GM04503 (cell line): Measurements from ENCODE around the gene KIAA1328.
"Not testable (repeated sequence)": the region's sequence is repeated elsewhere in the genome, so short reads cannot be mapped to it uniquely, and the experiment has no call there.

Experiments used
- DNase-seq: peaks from one replicate; pipeline ENCODE4 v3.0.0-alpha.2; 2012; ENCODE audit warnings: low read depth

Gene KIAA1328

DNA sequence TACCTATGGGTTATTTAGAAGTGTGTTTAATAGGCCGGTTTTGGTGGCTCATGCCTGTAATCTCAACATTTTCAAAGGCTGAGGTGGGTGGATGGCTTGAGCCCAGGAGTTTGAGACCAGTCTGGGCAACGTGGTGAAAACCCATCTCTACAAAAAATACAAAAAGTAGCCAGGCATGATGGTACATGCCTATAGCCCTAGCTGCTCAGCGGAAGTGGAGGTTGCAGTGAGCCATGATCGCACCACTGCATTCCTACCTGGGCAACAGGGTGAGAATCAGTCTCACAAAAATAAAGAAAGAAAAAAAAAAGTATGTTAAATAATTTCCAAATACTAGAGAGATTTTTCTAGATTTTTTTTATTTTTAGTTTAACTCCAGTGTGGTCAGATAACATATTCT lies 316.0 kb downstream of the KIAA1328 start:
- no peak for DNase-seq

DNA sequence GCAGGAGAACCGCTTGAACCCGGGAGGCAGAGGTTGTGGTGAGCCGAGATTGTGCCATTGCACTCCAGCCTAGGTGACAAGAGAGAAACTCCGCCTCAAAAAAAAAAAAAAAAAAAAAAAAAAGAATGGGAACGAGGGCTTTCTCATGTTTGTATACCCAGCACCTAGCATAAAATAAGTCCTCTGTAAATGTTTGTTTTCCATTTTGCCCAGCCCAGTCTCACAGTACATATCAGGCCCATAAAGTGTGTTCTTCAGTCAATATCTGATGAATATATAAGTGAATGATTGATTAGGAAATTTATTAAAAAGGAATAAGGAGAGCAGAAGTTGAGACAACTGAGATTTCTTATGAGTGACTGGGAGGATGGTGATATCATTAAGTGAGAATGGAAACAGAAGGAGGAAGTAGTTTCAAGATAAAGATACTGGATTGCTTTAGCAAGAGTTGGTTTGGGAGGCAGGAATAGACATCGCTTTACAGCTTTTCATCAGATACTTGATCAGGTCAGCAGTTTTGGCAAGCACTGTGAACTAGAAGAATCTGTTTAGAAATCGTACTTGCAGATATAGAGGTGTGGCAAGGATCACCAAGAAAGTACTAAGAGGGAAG lies 327.5 kb downstream of the KIAA1328 start:
- DNase-seq = no peak

DNA sequence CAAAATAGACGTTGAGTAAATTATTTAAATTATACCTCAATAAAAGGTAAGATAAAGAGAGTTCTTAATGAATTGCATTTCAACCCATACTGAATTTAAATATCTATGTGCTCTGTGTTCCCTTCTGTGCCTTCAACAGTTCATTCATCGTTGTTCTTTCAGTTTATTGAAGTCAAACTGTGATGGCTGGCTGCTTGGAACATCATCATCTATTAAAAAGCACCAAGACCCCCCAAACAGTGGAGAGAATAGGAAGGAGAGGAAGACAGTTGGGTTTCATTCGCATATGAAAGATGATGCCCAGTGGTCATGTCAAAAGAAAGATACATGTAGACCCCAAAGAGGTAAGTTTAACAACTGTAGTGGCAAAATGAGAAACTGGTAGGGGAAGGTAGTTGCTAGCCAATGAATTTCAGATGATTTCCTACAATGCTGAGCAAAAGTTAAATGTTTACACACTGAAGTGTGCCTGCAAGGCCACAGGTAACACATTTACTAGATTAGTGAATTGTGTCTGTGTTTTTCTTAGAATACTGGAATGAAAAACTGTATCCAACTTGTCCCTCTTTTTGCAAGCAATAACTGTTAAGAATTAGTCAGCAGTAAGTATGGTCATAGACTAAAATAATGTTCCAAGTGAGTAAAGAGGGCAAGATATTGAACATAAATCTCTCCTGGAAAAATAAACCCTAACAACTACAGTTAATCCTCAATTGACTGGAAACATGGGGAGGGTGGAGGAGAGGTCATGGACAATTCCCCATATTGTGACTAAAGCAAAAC lies 331.3 kb downstream of the KIAA1328 start:
- DNase-seq = no peak

DNA sequence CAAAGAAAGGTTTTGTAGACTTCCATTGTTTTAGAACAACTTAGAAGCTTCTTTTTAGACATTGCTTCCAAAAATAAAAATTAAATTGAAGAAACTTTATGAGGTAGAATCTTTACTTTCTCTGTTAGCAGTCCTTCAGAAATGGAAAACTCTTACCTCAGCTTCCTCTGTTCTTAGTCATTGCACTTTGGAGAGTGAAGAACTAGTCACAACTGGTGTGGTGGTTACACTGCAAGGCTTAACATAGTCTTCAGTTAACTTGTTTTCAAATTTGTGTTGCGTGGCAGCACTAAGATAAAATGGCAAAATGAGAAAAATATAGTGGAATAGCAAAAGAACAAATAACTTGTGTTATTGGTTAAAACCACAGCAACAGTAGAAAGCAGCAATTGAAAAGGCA lies 332.6 kb downstream of the KIAA1328 start:
- DNase-seq = no peak

DNA sequence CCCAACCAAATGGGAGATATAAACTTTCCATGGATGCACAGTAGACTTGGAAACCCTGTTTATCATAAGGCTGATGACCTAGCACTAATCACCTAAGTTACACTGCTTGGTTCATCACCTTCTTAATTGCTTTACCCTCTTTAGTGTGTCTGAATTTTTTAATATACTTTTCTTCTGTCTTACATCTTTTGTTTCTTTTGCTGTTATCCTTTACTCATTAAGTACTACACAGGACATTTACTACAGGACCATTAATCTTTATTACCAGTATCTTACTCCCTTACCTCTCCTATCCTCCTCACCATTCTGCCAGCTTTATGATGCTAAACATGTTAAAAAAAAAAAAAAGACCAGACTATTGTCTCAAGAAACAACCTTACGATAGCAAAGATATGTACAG lies 333.6 kb downstream of the KIAA1328 start:
- no peak for DNase-seq

DNA sequence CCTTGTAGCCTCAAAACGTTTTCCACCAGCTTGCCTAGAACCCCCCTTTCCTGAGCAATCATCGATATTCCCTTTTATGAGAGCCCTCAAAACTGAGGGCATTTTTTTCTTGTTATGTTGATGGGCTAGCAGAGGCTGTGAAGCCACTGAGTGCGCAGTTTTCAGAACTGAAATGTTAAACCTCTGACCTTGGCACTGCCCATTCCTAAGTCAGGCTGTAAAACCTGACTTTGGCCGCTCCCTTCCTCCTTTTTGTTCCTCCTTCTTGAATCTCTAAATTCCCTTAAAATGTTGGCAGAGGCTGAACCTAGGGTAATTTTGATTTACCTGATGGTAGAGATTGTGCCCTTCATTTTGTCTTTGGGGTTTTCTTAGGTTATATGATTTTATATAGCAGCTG lies 334.2 kb downstream of the KIAA1328 start:
- no peak for DNase-seq

DNA sequence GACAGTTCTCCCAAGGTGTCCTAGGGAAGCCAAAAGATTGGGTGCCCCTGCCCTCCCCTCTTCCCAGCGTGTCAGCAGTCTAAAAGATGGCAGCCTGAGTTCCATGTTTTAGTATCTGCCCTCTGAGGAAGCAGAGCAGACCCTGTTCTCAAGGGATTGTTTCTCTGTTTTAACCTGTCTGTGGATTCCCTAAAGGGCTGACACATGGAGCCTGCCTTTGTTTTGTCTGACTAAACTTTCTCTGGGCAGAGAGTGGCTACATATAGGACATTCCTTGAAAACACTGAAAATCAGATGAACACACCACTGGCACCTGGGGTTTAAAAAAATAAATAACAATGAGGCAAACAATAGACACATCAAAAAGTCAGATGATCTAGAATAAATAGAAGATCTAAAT lies 337.6 kb downstream of the KIAA1328 start:
- DNase-seq = no peak

DNA sequence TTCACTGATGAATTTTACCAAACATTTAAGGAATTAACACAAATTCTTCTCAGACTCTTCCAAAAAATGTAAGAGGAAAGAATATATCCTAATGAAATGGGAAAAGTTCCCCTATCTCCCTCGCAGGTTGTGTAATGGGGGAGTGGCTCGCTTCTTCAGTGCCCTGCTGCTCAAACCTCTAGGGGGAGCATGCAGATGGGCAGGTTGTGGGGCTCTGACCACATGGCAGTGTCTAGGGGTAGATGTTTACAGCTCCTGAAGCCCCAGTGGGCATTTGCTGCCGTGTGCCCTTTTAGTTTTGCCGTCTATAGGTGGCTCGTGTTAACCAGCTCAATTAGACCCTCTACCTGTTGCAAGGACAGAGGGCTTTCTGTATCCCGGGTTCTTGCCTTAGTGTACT lies 338.0 kb downstream of the KIAA1328 start:
- DNase-seq = not testable (repeated sequence)

DNA sequence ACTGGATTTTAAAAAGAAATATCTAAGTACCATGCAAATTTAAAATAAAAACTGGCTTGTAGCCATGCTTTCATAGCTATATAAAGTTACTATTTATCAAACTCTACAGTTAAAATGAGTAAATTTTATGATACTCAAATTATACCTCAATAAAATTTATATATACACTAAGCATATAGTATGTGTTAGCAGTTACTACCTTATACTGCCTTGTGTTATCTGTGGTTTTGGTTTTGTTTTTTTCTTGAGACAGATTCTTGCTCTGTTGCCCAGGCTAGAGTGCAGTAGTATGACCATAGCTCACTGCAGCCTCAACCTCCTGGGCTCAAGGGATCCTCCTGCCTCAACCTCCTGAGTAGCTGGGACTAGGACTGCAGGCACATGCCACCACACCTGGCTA lies 342.1 kb downstream of the KIAA1328 start:
- DNase-seq = no peak

DNA sequence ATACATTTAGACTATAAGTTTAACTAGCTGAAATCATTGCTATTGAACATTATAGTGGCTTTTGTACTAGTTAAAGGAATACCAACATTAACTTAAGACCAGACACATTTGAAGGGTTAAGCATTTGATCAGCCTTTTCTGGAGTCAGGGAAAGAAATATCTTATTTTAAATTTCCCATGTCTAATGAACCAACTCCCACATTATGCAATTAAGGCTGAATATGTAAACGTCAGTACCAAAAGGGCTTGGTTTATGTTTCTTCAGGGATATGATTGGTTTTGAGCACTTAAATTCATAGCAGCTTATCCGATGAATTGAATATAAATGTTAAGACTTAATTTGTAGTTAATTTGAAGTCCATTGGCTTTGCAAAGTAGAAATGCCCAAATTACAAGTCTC lies 344.5 kb downstream of the KIAA1328 start:
- no peak for DNase-seq

DNA sequence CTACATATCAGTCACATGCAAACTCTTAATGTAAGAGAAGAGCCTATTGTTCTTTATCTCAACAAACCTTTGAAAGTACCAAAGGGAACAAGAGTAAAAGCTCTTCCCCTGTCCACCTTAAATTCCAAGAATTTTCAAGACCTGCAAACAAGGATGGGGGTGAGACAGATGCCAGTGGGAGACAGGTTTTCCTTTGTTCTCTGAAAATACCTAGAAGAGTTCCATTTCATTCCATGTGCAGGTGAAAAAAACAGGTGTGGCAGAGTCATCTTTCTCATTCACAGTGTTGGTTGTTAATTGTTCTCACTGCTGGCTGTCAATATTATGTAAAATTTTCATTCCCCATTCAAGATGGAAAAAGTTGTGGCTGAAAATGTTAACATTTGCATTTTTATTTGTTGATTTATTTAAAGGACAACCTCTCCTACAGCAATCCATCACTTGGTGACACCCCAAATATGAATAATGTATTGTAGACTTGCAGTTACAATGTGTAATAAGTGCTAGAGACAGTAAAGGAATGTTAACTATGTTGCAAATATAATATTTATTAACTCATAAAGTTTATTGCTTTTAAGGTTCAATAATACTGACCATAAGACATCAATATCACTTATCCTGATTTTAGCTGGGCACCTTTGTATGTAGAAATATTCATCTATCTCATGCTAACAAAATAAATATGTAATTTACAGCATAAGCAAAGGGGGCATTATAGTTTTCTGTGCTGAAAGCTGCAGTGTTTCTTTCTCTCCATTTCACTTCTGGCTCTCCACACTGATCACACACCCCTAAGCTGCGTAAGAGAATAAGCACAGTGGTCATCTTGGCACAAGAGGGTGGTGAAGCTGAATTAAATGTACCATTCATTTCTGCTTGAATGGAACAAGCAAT lies 347.0 kb downstream of the KIAA1328 start:
- DNase-seq = no peak

DNA sequence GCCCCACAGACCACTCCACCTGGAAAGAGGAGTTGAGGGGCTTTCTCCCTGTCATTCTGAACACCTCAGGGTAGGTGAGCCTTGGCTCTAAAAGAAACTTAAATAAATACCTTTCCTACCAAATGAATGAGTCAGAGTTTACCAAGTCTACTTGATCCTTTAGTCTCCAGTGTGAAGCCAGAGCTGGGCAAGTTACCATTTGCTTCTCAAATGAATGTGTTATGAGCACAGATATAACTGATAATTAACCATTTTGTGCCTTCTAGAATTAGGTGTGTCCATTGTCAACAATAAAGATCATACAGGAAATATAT lies 347.7 kb downstream of the KIAA1328 start:
- no peak for DNase-seq

DNA sequence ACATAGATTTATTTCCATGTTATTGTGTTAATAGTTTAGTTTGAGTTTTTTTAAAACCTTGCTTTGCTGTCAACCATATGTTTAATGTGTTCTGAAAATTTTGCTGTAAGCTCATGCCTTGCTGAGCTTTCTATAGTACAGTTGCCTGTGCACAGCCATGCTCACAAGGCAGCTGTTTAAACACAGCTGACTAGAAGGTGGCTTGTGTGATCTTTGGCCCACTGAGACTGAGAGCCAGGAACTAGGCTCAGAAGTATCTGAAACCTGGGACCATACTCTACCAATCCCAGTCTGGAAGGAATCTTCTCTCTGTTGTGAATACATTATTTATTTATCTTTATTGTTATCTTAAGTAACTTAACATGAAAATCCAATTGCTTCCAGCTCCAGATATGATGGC lies 350.5 kb downstream of the KIAA1328 start:
- DNase-seq = no peak

DNA sequence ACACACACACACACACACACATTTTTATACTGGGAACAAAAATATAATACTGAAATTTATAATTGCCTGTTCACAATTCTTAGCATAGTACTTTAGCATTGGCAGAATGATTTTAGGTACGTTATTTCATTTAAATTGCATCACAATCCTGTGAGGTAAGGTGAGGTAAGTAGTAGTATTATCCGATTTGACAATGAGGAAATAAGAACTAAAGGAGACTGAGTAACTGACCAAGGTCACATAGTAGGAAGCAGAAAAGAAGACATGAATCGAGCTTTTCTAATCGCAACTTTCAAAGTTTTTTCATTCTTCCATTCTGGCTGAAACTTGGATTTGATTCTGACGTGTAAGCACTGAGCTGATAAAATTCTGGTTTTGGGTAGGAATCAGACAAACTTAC lies 351.2 kb downstream of the KIAA1328 start:
- DNase-seq = no peak

DNA sequence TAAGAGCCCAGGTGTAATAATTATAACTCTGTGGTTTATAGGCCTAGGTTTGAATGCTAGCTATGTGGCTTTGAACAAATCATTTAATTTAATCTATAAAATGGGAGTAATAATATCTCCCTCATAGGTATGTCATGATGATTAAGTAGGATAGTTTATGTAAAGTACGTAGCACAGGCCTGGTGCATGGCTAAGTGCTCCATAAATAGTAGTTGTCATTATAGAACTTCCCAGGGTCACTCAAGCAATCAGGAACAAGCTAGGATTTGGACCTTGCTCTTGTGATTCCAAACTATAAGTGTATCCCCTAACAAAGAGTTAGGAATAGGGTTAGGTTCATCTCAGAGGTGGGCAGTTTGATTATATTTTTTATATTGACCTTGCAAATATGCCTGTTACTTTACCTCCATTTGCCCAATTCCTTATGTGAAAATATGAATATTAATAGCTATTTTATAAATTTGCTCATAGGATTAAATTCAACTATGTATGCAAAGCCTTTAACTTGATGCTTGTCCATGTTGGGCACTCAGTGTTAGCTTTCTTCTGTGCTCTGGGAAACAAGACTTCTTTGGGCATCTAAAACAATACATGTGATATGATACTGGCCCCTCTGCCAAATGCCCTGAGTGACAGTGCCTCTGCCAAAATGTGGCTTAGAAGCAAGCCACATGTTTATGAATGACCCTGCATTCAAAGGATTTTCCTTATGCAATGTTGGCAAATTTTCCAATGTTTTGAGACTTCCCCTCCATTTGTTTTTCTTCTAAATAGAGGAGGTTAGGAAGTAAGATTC lies 353.6 kb downstream of the KIAA1328 start:
- no peak for DNase-seq

DNA sequence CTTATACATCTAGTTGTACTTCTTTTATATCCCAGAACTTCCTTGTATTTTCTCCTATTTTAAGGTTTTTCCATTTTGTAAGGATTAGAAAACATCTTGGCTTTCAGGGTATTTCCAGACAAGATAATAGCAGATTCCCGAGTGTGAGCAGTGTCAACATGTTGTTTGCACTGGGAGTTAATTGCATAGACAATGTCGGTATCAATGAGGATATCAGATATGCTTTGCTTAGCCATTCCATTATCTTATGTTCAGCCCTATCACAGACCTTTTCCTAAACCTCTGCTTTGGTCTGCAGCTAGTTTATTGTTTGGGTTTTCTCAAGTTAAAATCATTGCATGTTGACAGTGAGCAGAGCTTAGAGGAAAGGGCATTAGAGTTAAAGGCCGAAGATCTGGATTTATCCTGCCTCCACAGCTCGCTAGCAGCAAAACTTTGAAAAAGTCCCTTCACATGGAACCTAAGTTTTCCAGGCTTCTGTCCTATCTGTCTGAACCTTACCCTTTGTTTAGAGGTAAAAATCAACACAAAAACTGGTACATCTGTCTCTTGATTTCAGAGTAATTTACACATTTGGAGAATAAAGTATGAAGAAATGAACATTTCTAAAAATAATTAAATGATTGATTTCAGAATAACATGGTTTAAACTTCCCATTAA lies 355.4 kb downstream of the KIAA1328 start:
- DNase-seq = no peak

DNA sequence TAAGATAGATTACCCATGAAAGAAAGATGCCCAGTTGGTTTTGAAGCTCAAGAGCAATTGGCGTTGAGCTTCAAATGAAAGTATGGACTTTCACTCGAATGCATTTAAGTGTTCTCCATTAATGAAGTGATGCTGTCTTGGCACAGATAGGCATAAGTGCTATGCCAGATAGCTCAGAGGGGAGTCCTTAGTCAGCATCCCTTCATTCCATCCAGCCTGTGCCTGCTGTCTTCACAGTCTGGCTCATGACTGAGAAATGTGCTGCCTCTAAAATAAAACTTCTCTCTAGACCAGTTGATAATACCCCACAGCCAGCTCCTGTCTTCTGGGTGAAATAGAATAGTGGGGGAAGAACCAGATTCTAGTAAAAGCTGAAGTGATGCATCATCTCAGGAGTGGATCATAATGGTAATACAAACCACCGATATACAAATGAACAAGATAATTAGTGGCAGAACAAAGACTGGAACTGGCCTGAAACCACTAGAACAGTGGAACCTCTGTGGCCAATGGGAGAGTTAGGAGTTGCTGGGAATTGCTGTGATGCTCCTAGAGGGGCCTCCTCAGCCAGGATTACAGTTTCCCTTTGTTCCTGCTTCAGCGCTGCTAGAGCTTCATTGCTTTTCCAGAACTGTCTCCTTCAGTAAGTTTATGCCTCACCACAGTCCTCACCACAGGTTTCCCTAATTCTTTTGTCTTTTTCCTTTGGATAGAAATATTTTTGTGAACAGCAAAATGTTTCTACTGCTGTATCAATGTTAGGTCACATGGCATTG lies 359.3 kb downstream of the KIAA1328 start:
- DNase-seq = peak; percentile 4

DNA sequence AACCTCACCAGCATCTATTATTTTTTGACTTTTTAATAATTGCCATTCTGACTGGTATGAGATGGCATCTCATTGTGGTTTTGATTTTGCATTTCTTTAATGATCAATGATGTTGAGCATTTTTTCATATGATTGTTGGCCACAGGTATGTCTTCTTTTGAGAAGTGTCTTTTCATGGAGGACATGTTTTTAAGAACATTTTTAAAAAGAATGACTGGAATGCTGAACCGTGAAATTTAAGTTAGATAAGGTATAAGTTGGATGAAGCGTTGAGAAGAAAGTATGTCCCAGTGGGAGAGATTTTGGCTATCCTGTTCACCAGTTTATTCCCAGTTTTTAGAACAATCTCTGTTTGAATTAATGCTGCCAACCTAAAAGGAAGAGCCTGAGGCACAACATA lies 370.8 kb downstream of the KIAA1328 start:
- DNase-seq = no peak

DNA sequence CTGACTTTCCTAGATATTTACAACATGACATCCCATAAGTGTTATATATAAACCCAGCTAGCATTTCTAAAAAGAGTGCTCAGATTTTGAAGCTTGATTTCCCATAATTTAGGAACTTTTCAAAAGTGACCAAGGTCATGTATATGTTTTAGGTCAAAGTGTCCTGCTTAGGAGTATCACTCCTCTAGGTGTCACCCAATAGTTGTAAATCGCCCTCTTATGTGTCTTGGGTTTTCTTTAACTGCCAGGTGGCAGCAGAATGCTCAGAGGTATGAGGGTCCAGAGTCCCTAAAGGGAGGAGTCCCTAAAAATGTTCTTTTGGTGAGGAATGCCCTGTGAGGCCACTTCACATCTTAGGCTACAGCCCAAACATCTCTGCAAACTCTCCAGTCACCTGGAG lies 378.4 kb downstream of the KIAA1328 start:
- DNase-seq = no peak

DNA sequence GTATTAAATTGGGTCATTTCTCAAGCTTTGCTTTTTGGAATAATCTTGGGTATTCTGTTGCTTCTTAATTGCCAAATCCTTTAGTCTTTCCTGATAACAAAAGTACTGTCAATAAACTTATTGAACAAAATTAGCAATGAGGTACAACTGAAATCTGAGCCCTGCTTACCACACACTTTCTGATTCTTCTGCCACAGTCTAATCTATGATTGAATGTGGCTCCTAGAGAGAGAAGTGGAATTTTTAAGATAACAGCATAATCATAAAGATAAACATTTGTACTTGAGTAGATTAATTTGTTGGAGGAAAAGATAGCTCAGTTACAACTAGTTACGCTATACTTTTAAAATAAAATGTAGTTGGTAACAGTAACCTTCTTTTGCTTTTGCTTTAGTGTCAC lies 381.9 kb downstream of the KIAA1328 start:
- DNase-seq = no peak

DNA sequence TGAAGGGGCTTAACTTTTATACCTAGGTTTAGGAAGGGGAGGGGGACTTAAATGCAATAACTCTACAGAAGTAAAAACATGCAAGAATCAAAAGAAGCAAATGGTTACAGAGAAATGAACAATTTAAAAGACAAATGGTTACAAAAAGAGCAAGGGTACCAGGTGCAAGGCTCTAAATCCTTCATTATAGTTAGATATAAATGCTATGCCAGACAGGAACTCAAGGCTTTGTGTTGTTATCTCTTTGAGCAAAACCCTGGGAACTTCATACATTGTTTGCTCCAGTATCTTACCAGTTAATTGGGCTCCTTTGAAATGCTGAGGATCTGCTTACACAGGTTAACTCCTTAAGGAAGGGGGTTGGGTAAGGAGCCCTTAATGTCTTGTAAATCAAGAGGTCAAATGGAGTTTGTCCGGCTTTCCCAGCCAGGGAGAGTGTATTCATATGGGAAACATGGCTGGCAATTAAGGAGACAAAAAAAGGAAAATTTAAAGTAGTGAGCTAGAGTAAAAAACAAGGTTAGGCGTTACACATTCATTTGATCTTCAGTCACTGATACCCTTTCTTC lies 389.2 kb downstream of the KIAA1328 start:
- no peak for DNase-seq
